Body of pancreas (tissue), 4 donors: Measurements from ENCODE around the gene SORT1. TPM values are rescaled to one million over a fixed set of nuclear protein-coding genes. Genes with fewer than 3 reads are reported as not detected.

Source experiments
- ATAC-seq: fragments of 150-250 bp; one replicate; pipeline ENCODE4 v1.9.1; 2016
- DNase-seq, 4 donors: peaks; one replicate each; pipeline ENCODE4 v3.0.0-alpha.2; 2019
- H3K27ac ChIP-seq, 4 donors: fragments of 200-600 bp; sonication (generic); 1 replicate in 3 of 4; 2 replicates in 1 of 4; pipeline versions ENCODE4 v1.5.1 to v1.6.1; 2016 to 2019; ENCODE audit warnings: mild to moderate bottlenecking in 1 of 4, mixed read lengths in 1 of 4, moderate library complexity in 1 of 4
- H3K27me3 ChIP-seq, 2 donors: fragments of 200-600 bp; sonication (generic); one replicate each; pipeline ENCODE4 v1.6.0; 2016; ENCODE audit warnings: mild to moderate bottlenecking in 1 of 2
- H3K36me3 ChIP-seq, 2 donors: fragments of 200-600 bp; sonication (generic); replicated peaks in 1 of 2; 2 replicates each; pipeline ENCODE4 v1.5.1; 2016; ENCODE audit warnings: low read depth in 2 of 2; ENCODE audit not compliant: insufficient read depth in 1 of 2
- H3K4me1 ChIP-seq: fragments of 200-600 bp; sonication (generic); one replicate; pipeline ENCODE4 v1.6.0; 2016
- H3K4me3 ChIP-seq, 2 donors: fragments of 200-600 bp; sonication (generic); 1 replicate in 1 of 2; 2 replicates in 1 of 2; pipeline ENCODE4 v1.5.1; 2016 to 2019
- H3K9me3 ChIP-seq, 3 donors: fragments of 200-600 bp; sonication (generic); 1 replicate in 2 of 3; 2 replicates in 1 of 3; pipeline ENCODE4 v1.5.1; 2016
- POLR2A ChIP-seq, 3 donors: fragments of 450-650 bp; IDR thresholded peaks; one replicate each; pipeline ENCODE4 v1.6.1; 2016; ENCODE audit warnings: antibody characterized with exemption in 3 of 3, mild to moderate bottlenecking in 2 of 3
- WGBS, 2 donors: methylation state at CpG; one replicate each; pipeline ENCODE4 v1.1.5; 2017; 5-methylcytosine and 5-hydroxymethylcytosine counted together
- intact Hi-C: fragments of 100-400 bp; cut with DNase I; formaldehyde crosslinking; loops from one replicate; pipeline ENCODE4 v1.15.1; 2023
- total RNA-seq, 2 donors: library from RNA; depleted of rRNA; stranded (reverse); fragments of >200 nt; gene quantifications; one replicate each; pipeline ENCODE4 v1.1.0, GENCODE V29; 2016
- TF ChIP-seq, protein P1 (sequence below), 7 experiments: fragments of 450-650 bp in 4 of 7; fragments of 200-600 bp in 3 of 7; sonication (generic) in 3 of 7; IDR thresholded peaks; one replicate each; pipeline ENCODE4 v1.5.1; 2016 to 2019; ENCODE audit warnings: antibody characterized with exemption in 7 of 7

The SORT1 gene
- total RNA-seq, 2 donors from 2014 or later: 23.6 to 24.7 TPM

DNA sequence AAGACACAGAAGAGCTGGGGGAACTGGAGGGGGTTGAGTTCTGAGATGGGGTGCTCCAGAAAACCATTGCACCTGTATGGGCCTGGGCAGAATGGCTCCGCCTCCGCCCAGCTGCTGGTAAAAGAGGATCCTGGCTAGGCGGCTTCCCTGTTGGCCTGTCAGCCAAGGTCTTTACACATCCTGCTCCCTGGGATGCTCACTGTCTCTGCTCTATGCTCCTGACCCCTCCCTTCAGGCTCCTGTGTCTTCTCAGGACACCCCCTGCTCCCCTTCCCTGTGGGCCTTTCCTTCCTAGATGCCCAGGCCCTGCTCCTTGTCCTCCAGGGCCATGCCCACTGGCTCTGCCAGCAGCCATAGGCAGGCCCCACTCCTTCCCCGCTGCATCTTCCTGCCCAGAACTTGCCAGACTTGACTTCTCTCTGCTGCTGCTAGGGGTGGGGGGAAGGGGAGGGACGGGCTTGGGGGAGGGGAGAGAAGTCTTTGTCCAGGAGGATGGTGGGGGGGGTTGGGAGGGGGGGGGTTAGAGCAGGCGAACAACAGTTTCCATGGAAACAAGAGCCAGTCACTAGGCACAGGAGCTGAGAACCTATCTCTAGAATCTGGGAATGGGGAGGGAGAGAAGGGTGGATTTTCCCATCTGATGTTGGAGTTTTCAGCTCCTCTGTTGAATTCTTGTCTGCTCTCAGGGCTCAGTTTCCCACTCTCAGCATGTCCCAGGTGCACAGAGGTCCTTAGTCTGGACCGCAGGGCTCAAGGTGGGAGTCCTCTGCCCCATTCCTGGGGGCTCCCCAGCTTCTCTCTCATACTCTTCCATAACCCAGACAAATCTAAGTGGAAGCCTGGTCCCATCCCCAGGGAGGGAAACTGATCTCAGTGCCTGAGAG, 137.8 kb downstream of the SORT1 start:
- WGBS, 2 donors: 82 to 94% methylated on average over 7 of the region's 7 CpGs
- Histone ChIP-seq H3K4me3 (no peak overlapping the region), H3K27me3 (no peaks in the 10 kb centered on the region), H3K36me3 (no peaks in the 10 kb centered on the region), H3K9me3 (no peaks in the 10 kb centered on the region), H3K27ac (no peak overlapping the region), H3K4me1 (peaks cover 2% of the 10 kb centered on the region)
- intact Hi-C loops: loop anchor here (10.0 kb wide), 1 partner anchor 425 kb away; no protein-coding TSS in a partner anchor
- no peak for ATAC-seq
- TF ChIP-seq, protein P1, sequence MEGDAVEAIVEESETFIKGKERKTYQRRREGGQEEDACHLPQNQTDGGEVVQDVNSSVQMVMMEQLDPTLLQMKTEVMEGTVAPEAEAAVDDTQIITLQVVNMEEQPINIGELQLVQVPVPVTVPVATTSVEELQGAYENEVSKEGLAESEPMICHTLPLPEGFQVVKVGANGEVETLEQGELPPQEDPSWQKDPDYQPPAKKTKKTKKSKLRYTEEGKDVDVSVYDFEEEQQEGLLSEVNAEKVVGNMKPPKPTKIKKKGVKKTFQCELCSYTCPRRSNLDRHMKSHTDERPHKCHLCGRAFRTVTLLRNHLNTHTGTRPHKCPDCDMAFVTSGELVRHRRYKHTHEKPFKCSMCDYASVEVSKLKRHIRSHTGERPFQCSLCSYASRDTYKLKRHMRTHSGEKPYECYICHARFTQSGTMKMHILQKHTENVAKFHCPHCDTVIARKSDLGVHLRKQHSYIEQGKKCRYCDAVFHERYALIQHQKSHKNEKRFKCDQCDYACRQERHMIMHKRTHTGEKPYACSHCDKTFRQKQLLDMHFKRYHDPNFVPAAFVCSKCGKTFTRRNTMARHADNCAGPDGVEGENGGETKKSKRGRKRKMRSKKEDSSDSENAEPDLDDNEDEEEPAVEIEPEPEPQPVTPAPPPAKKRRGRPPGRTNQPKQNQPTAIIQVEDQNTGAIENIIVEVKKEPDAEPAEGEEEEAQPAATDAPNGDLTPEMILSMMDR (IDR thresholded peaks at IDR 0.05): no peak
- no peak for TF ChIP-seq POLR2A (IDR thresholded peaks at IDR 0.05)
- no peak for DNase-seq

Other genes with a start within 250 kb of the SORT1 start
- gene SARS1, start 184.0 kb downstream of the SORT1 start, total RNA-seq: 100 to 1,000 TPM in 1 of 2 donors, 10 to 100 TPM in 1; 65.3 to 123 TPM
- 1 to 10 TPM; 7.3 to 7.5 TPM for gene CELSR2, start 148.4 kb downstream of the SORT1 start, total RNA-seq
- gene PSRC1, start 114.8 kb downstream of the SORT1 start, total RNA-seq: 1 to 10 TPM in 1 of 2 donors, not detected in 1; 1.8 TPM
- gene MYBPHL, start 90.9 kb downstream of the SORT1 start, total RNA-seq: not detected
- 1 to 10 TPM; 8.6 to 8.9 TPM for gene PSMA5, start 28.5 kb upstream of the SORT1 start, total RNA-seq
- gene SYPL2, start 68.6 kb upstream of the SORT1 start, total RNA-seq: 1 to 10 TPM; 1.8 to 2.3 TPM
- 1 to 10 TPM; 2.6 to 5.9 TPM for gene ATXN7L2, start 86.0 kb upstream of the SORT1 start, total RNA-seq
- gene CYB561D1, start 96.2 kb upstream of the SORT1 start, total RNA-seq: 1 to 10 TPM; 6.2 to 6.9 TPM
- 1 to 10 TPM; 2.6 to 8.6 TPM for gene AMIGO1, start 111.8 kb upstream of the SORT1 start, total RNA-seq
- not detected for gene GPR61, start 142.0 kb upstream of the SORT1 start, total RNA-seq
- gene GNAI3, start 150.7 kb upstream of the SORT1 start, total RNA-seq: 1 to 10 TPM; 3.6 to 4.9 TPM
- not detected for gene GNAT2, start 221.7 kb upstream of the SORT1 start, total RNA-seq
- gene AMPD2, start 221.9 kb upstream of the SORT1 start, total RNA-seq: 100 to 1,000 TPM in 1 of 2 donors, 10 to 100 TPM in 1; 22.1 to 111 TPM